Liver (tissue), 3 donors: ENCODE results near the gene NRF1.
"Not testable (repeated sequence)": the region's sequence is repeated elsewhere in the genome, so short reads cannot be mapped to it uniquely, and the experiment has no call there.

Experiments
- ATF3 ChIP-seq: IDR thresholded peaks from 2 replicates; pipeline ENCODE4 v1.6.1; 2016; ENCODE audit warnings: antibody characterized with exemption
- JUND ChIP-seq, 2 donors: IDR thresholded peaks; 2 replicates each; pipeline ENCODE4 v1.6.1; 2016; ENCODE audit warnings: antibody characterized with exemption in 2 of 2
- MAX ChIP-seq: IDR thresholded peaks from 2 replicates; pipeline ENCODE4 v1.6.1; 2016; ENCODE audit warnings: antibody characterized with exemption
- REST ChIP-seq: IDR thresholded peaks from 2 replicates; pipeline ENCODE4 v1.6.1; 2016; ENCODE audit warnings: antibody characterized with exemption, mild to moderate bottlenecking
- YY1 ChIP-seq: IDR thresholded peaks from 2 replicates; pipeline ENCODE4 v1.6.1; 2016; ENCODE audit warnings: antibody characterized with exemption, mild to moderate bottlenecking
- ZBTB33 ChIP-seq: IDR thresholded peaks from 2 replicates; pipeline ENCODE4 v1.6.1; 2016; ENCODE audit warnings: antibody characterized with exemption
- TF ChIP-seq, protein P1 (sequence below): fragments of 150-350 bp; IDR thresholded peaks from 2 replicates; pipeline ENCODE4 v1.5.1; 2017; ENCODE audit warnings: improper control_type of control experiment, low read depth, low read length; ENCODE audit not compliant: missing input control
- donor health status: healthy.
- donor health status: healthy.

DNA sequence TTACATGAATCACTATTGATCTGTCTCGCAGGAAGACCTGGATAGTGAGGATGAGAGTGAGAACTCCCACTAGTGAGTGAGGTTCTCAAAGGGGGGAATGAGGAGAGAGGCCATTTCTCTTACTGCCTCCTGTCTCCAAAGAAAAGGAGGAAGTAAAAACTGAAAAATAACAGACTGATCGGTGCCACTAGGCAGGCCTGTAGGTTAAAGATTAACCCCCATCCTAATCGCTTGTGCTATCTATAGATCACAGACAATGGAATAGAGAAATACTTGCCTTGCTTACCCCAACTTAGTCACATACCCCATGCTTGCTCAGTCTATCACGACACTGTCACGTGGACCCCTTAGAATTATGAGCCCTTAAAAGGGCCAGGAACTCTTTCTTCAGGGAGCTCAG is 25.3 kb upstream of the NRF1 start:
- not testable (repeated sequence) for TF ChIP-seq ATF3; REST; JUND (IDR thresholded peaks at IDR 0.05); YY1; ZBTB33; MAX
- TF ChIP-seq, protein P1, sequence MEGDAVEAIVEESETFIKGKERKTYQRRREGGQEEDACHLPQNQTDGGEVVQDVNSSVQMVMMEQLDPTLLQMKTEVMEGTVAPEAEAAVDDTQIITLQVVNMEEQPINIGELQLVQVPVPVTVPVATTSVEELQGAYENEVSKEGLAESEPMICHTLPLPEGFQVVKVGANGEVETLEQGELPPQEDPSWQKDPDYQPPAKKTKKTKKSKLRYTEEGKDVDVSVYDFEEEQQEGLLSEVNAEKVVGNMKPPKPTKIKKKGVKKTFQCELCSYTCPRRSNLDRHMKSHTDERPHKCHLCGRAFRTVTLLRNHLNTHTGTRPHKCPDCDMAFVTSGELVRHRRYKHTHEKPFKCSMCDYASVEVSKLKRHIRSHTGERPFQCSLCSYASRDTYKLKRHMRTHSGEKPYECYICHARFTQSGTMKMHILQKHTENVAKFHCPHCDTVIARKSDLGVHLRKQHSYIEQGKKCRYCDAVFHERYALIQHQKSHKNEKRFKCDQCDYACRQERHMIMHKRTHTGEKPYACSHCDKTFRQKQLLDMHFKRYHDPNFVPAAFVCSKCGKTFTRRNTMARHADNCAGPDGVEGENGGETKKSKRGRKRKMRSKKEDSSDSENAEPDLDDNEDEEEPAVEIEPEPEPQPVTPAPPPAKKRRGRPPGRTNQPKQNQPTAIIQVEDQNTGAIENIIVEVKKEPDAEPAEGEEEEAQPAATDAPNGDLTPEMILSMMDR: not testable (repeated sequence)
